SHP77 (cell line): ENCODE results near the gene NOTCH2NLA.
"Not testable (repeated sequence)": the region's sequence is repeated elsewhere in the genome, so short reads cannot be mapped to it uniquely, and the experiment has no call there.

Source experiments
- DNase-seq, 2 experiments: peaks; one replicate each; lab custom pipeline; 2025; lab: John Stamatoyannopoulos, UW

Gene NOTCH2NLA

DNA sequence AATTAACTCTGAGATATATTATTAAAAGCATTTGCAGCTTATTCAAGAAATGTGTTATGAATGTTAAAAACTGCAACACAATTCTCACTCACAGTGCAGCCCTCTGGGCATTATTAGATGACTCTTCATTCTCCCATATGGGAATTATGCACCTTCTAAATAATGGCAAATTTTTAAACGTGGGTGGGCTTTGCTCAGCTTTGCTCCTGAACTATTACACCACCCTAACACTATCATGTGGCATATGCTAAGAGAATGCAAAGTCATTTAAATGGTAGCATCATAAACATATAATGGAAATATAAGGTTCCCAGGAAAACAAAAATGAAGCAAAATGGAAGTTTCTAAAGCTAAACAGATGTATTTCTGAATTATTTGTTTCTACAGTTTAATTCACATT is 61.5 kb downstream of the NOTCH2NLA start:
- not testable (repeated sequence) for DNase-seq

DNA sequence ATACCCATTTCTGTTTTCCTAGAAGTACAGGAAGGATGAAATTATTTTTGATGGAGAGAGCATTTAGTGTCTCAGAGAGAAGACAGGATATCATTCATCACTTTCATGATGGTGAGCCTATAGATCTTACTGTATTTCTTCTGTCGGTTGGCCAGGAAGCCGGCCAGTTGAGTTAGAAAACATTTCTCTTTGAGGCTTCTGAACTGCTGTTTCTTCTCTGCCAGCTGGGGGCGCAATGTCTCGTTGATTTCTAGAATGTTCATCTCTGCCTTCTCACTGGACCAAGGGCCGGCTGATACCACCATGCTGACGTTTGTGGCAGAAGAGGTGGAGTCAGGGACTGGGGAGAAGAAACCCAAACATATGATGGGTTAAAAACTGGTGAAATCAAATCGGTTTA is 84.4 kb downstream of the NOTCH2NLA start, which contains the start of gene NBPF10:
NBPF10 (minus strand) TSS at position 340 of the 400 bp plus-strand sequence; CDS start at position 305, 35 bp downstream.
- DNase-seq = not testable (repeated sequence)
